ENCODE measurements around the gene RPAP3. TPM values are rescaled to one million over a fixed set of nuclear protein-coding genes. Genes with fewer than 3 reads are reported as not detected.

Gene RPAP3
- total and polyA plus RNA-seq, 9 of the 15 experiments (the other 6 are each of a cell fraction or from before 2014, with no cell fraction given): 40.0 to 92.1 (median 54.1) TPM

- TF ChIP-seq ZBTB49 (CRISPR knock-in tag; IDR thresholded peaks at IDR 0.05; ENCODE audit: borderline replicate concordance) (no peak), NR3C1 (CRISPR knock-in tag; IDR thresholded peaks at IDR 0.05) (no peak), ERF (CRISPR knock-in tag; IDR thresholded peaks at IDR 0.05) (no peak), ZNF140 (CRISPR knock-in tag; IDR thresholded peaks at IDR 0.05) (no peak), ADNP (tag; IDR thresholded peaks at IDR 0.05) (no peak), SMARCA5 (IDR thresholded peaks at IDR 0.05) (no peak), BHLHE40 (IDR thresholded peaks at IDR 0.05; ENCODE audit: low read length) (no peak), PRPF4 (IDR thresholded peaks at IDR 0.05; ENCODE audit: insufficient read depth, low read depth, low read length, poor library complexity, severe bottlenecking) (no peak), COPS2 (conservative IDR thresholded peaks at IDR 0.05) (no peak), MTA1 (IDR thresholded peaks at IDR 0.05; ENCODE audit: borderline replicate concordance) (peak; percentile 49; the same call in 1 of the 2 replicates), CTCF (IDR thresholded peaks at IDR 0.05 in 2 of 3, conservative IDR thresholded peaks at IDR 0.05 in 1 of 3; ENCODE audit: insufficient read depth in 2 of 3, low read depth in 1 of 3, low read length in 3 of 3) (peak; percentile 69 to 77 (median 73)), HEY1 (CRISPR knock-in tag; IDR thresholded peaks at IDR 0.05; ENCODE audit: borderline replicate concordance) (no peak), SMARCA4 (IDR thresholded peaks at IDR 0.05) (no peak), HCFC1 (IDR thresholded peaks at IDR 0.05; ENCODE audit: low read depth, low read length) (no peak), BCOR (IDR thresholded peaks at IDR 0.05) (peak; percentile 85)
- TF ChIP-seq, protein P1, sequence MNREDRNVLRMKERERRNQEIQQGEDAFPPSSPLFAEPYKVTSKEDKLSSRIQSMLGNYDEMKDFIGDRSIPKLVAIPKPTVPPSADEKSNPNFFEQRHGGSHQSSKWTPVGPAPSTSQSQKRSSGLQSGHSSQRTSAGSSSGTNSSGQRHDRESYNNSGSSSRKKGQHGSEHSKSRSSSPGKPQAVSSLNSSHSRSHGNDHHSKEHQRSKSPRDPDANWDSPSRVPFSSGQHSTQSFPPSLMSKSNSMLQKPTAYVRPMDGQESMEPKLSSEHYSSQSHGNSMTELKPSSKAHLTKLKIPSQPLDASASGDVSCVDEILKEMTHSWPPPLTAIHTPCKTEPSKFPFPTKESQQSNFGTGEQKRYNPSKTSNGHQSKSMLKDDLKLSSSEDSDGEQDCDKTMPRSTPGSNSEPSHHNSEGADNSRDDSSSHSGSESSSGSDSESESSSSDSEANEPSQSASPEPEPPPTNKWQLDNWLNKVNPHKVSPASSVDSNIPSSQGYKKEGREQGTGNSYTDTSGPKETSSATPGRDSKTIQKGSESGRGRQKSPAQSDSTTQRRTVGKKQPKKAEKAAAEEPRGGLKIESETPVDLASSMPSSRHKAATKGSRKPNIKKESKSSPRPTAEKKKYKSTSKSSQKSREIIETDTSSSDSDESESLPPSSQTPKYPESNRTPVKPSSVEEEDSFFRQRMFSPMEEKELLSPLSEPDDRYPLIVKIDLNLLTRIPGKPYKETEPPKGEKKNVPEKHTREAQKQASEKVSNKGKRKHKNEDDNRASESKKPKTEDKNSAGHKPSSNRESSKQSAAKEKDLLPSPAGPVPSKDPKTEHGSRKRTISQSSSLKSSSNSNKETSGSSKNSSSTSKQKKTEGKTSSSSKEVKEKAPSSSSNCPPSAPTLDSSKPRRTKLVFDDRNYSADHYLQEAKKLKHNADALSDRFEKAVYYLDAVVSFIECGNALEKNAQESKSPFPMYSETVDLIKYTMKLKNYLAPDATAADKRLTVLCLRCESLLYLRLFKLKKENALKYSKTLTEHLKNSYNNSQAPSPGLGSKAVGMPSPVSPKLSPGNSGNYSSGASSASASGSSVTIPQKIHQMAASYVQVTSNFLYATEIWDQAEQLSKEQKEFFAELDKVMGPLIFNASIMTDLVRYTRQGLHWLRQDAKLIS (CRISPR knock-in tag; IDR thresholded peaks at IDR 0.05): no peak
- TF ChIP-seq, protein P2, sequence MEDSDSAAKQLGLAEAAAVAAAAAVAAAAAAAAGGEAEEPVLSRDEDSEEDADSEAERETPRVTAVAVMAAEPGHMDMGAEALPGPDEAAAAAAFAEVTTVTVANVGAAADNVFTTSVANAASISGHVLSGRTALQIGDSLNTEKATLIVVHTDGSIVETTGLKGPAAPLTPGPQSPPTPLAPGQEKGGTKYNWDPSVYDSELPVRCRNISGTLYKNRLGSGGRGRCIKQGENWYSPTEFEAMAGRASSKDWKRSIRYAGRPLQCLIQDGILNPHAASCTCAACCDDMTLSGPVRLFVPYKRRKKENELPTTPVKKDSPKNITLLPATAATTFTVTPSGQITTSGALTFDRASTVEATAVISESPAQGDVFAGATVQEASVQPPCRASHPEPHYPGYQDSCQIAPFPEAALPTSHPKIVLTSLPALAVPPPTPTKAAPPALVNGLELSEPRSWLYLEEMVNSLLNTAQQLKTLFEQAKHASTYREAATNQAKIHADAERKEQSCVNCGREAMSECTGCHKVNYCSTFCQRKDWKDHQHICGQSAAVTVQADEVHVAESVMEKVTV (CRISPR knock-in tag; IDR thresholded peaks at IDR 0.05): peak; percentile 37; the same call in 1 of the 2 replicates
- TF ChIP-seq, protein P3, sequence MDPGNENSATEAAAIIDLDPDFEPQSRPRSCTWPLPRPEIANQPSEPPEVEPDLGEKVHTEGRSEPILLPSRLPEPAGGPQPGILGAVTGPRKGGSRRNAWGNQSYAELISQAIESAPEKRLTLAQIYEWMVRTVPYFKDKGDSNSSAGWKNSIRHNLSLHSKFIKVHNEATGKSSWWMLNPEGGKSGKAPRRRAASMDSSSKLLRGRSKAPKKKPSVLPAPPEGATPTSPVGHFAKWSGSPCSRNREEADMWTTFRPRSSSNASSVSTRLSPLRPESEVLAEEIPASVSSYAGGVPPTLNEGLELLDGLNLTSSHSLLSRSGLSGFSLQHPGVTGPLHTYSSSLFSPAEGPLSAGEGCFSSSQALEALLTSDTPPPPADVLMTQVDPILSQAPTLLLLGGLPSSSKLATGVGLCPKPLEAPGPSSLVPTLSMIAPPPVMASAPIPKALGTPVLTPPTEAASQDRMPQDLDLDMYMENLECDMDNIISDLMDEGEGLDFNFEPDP (CRISPR knock-in tag; IDR thresholded peaks at IDR 0.05): no peak
Observed at GRCh38 chr12:47744005-47744651, 38.3 kb upstream of the RPAP3 start (continued).

Measured in K562 (cell line).